ENCODE data around the gene IFI30. TPM values are rescaled to one million over a fixed set of nuclear protein-coding genes. Genes with fewer than 3 reads are reported as not detected.

The IFI30 gene
- polyA plus RNA-seq, 1 of the 3 experiments (the other 2 are of a cell fraction) = 11.6 TPM

GRCh38 chr19:18192673-18193387, 19.2 kb downstream of the IFI30 start, which contains the start of gene MPV17L2 (continued):
- TF ChIP-seq CTCF (IDR thresholded peaks at IDR 0.05) (no peak), JUND (IDR thresholded peaks at IDR 0.05) (no peak), USF2 (IDR thresholded peaks at IDR 0.05; ENCODE audit: borderline replicate concordance, low read depth, low read length) (no peak), POLR2AphosphoS5 (IDR thresholded peaks at IDR 0.05; ENCODE audit: low read depth, low read length) (peak; percentile 86), REST (IDR thresholded peaks at IDR 0.05; ENCODE audit: low read depth, low read length) (peak; percentile 22; the same call in 1 of the 2 replicates), NRF1 (IDR thresholded peaks at IDR 0.05; ENCODE audit: low read depth, low read length) (no peak), RAD21 (IDR thresholded peaks at IDR 0.05; ENCODE audit: low read length) (no peak)

GRCh38 chr19:18193388-18194180, 20.0 kb downstream of the IFI30 start:
- Histone ChIP-seq H3K4me3 (ENCODE audit: low read depth in 2 of 2, low read length in 1 of 2) (peak overlapping the region; percentile 72 to 94), H3K36me3 (replicated peaks in 1 of 2; ENCODE audit: control insufficient read depth in 1 of 2, insufficient read depth in 2 of 2, low read length in 1 of 2) (peaks cover 0 to 6% of the 10 kb centered on the region in 2 experiments), H3K9me2 (no peaks in the 10 kb centered on the region), H3K27ac (ENCODE audit: low read depth in 2 of 2, low read length in 1 of 2) (peak overlapping the region; percentile 11 to 65; a peak in 2 of 4 replicates), H3K27me3 (ENCODE audit: insufficient read depth) (no peaks in the 10 kb centered on the region), H3K9me3 (no peaks in the 10 kb centered on the region), H3K4me1 (ENCODE audit: control insufficient read depth in 1 of 2, insufficient read depth in 2 of 2, low read depth in 1 of 2, low read length in 1 of 2) (peaks cover 9 to 26% of the 10 kb centered on the region in 2 experiments; a peak in 2 of 4 replicates), H3K9ac (peak overlapping the region; percentile 82), H3F3A (replicated peaks; ENCODE audit: insufficient read depth) (peaks cover 15% of the 10 kb centered on the region), H3K4me2 (peak overlapping the region; percentile 99), H4K20me1 (ENCODE audit: insufficient read depth) (peaks cover 8% of the 10 kb centered on the region; the same call in 1 of the 2 replicates), H2AFZ (ENCODE audit: low read depth) (peak overlapping the region; percentile 68; the same call in 1 of the 2 replicates), H3K79me2 (ENCODE audit: insufficient read depth) (peaks cover 9% of the 10 kb centered on the region; the same call in 1 of the 2 replicates)
- WGBS (ENCODE audit: low lambda C conversion rate) = 7% methylated on average over 22 of the region's 46 CpGs
- no peak for DNase-seq
- CTCF ChIA-PET = interaction anchor here (0.6 to 20.7 kb wide), 11 partner anchors 10 to 226 kb away, joined by 3 to 505 read pairs (median 11); partner anchors contain the start of genes IFI30, RAB3A and SSBP4
- TF ChIP-seq FOXJ3 (CRISPR knock-in tag; IDR thresholded peaks at IDR 0.05) = no peak
- TF ChIP-seq SIN3A (IDR thresholded peaks at IDR 0.05; ENCODE audit: borderline replicate concordance, low read depth, low read length) = 0 out of 2 replicates have a peak, but pooled peaks have one; percentile 8
- POLR2A ChIA-PET = interaction anchor here (0.8 to 1.3 kb wide), 3 partner anchors 8 to 88 kb away, joined by 3 to 7 read pairs (median 3); partner anchors contain the start of gene JUND

Data from SK-N-SH (cell line).